Colonic mucosa (tissue), 4 donors: Measurements from ENCODE around the gene GPC4. TPM values are rescaled to one million over a fixed set of nuclear protein-coding genes. Genes with fewer than 3 reads are reported as not detected.

ENCODE experiments used
- DNase-seq: peaks from one replicate; pipeline ENCODE4 v3.0.0-alpha.2; 2020
- H3K27ac ChIP-seq: fragments of 200-600 bp; one replicate; pipeline ENCODE4 v1.8.0; 2021
- H3K27me3 ChIP-seq: fragments of 200-600 bp; one replicate; pipeline ENCODE4 v1.8.0; 2021
- H3K36me3 ChIP-seq: fragments of 200-600 bp; one replicate; pipeline ENCODE4 v1.8.0; 2021
- H3K4me1 ChIP-seq: fragments of 200-600 bp; one replicate; pipeline ENCODE4 v1.8.0; 2021; ENCODE audit warnings: mild to moderate bottlenecking
- H3K4me3 ChIP-seq: fragments of 200-600 bp; one replicate; pipeline ENCODE4 v1.8.0; 2021
- H3K9ac ChIP-seq, 2 donors: one replicate each; pipeline ENCODE4 v1.7.0; 2013; ENCODE audit warnings: control low read depth in 2 of 2, low read depth in 2 of 2, low read length in 2 of 2
- H3K9me3 ChIP-seq: fragments of 200-600 bp; one replicate; pipeline ENCODE4 v1.8.0; 2021
- CTCF ChIP-seq: fragments of 200-600 bp; IDR thresholded peaks from one replicate; pipeline ENCODE4 v1.8.0; 2022; ENCODE audit warnings: antibody characterized with exemption, mild to moderate bottlenecking
- intact Hi-C: fragments of 100-400 bp; cut with DNase I; formaldehyde crosslinking; loops from one replicate; pipeline ENCODE4 v1.14.1; 2022
- total RNA-seq, 2 donors: library from RNA; stranded (reverse); fragmentation: NEBNext Ultra II Directional in 1 of 2; extraction: Animal tissue kit (Norgen Biotek cat#: 25700) in 1 of 2; gene quantifications; one replicate each; pipeline ENCODE4 v1.2.1, GENCODE V29; 2021
- donor health status: healthy.
- donor health status: DM: no; HTN: no; CAD: no.
- donor health status: DM: no; HTN: no; CAD: no.

GPC4 gene
- total RNA-seq, 2 donors from 2014 or later, result 15.4 to 20.9 TPM

GRCh38 chrX:133410550-133410949 is 4.7 kb downstream of the GPC4 start:
- H3K27ac ChIP-seq, result no peak overlapping the region
- no peaks in the 10 kb centered on the region for H3K36me3 ChIP-seq
- intact Hi-C loops, result loop anchor here (10.0 kb wide), 1 partner anchor 254 kb away; no protein-coding TSS in a partner anchor
- H3K4me3 ChIP-seq, result no peak overlapping the region
- no peaks in the 10 kb centered on the region for H3K9me3 ChIP-seq
- TF ChIP-seq CTCF, result no peak
- no peaks in the 10 kb centered on the region for H3K27me3 ChIP-seq
- DNase-seq, result no peak
- no peaks in the 10 kb centered on the region for H3K4me1 ChIP-seq
- H3K9ac ChIP-seq, result no peak overlapping the region

- Histone ChIP-seq H3K36me3 (no peaks in the 10 kb centered on the region), H3K27me3 (no peaks in the 10 kb centered on the region), H3K4me1 (no peaks in the 10 kb centered on the region), H3K27ac (no peak overlapping the region), H3K9ac (no peak overlapping the region), H3K4me3 (no peak overlapping the region), H3K9me3 (no peaks in the 10 kb centered on the region)
- no peak for TF ChIP-seq CTCF
- intact Hi-C loops, result no loop called here
- DNase-seq, result no peak
Observed at GRCh38 chrX:133405498-133406185, 9.6 kb downstream of the GPC4 start.

GRCh38 chrX:133403984-133404383 is 11.3 kb downstream of the GPC4 start:
- no peak overlapping the region for H3K27ac ChIP-seq
- TF ChIP-seq CTCF, result no peak
- no peaks in the 10 kb centered on the region for H3K36me3 ChIP-seq
- no peak overlapping the region for H3K4me3 ChIP-seq
- no peak for DNase-seq
- no peaks in the 10 kb centered on the region for H3K9me3 ChIP-seq
- H3K9ac ChIP-seq, result no peak overlapping the region
- H3K27me3 ChIP-seq, result no peaks in the 10 kb centered on the region
- no peaks in the 10 kb centered on the region for H3K4me1 ChIP-seq
- intact Hi-C loops, result no loop called here

GRCh38 chrX:133402830-133403625 is 12.3 kb downstream of the GPC4 start:
- no peaks in the 10 kb centered on the region for H3K27me3 ChIP-seq
- no peak overlapping the region for H3K4me3 ChIP-seq
- DNase-seq, result no peak
- no peaks in the 10 kb centered on the region for H3K36me3 ChIP-seq
- no peak overlapping the region for H3K9ac ChIP-seq
- TF ChIP-seq CTCF, result no peak
- H3K4me1 ChIP-seq, result no peaks in the 10 kb centered on the region
- no peaks in the 10 kb centered on the region for H3K9me3 ChIP-seq
- no peak overlapping the region for H3K27ac ChIP-seq
- intact Hi-C loops, result no loop called here

- H3K27ac ChIP-seq, result no peak overlapping the region
- no peak for TF ChIP-seq CTCF
- no peaks in the 10 kb centered on the region for H3K27me3 ChIP-seq
- intact Hi-C loops, result no loop called here
- H3K4me1 ChIP-seq, result no peaks in the 10 kb centered on the region
- DNase-seq, result no peak
- H3K9me3 ChIP-seq, result no peaks in the 10 kb centered on the region
- no peaks in the 10 kb centered on the region for H3K36me3 ChIP-seq
- H3K4me3 ChIP-seq, result no peak overlapping the region
- no peak overlapping the region for H3K9ac ChIP-seq
Observed at GRCh38 chrX:133402042-133402453, 13.2 kb downstream of the GPC4 start.
